B cell (primary cell): ENCODE measurements around the gene DPP10. TPM values are rescaled to one million over a fixed set of nuclear protein-coding genes. Genes with fewer than 3 reads are reported as not detected.

Experiments
- ATAC-seq: fragments of 200-7000 bp; cut with Tn5 transposase; one replicate; pipeline ENCODE4 v1.10.0; 2021; ENCODE audit warnings: low read depth, mild to moderate bottlenecking, moderate number of reproducible peaks, moderate library complexity
- CTCF ChIA-PET: fragments of 350-600 bp; sonication (Branson Sonifier 250); formaldehyde crosslinking; loops from one replicate; lab custom pipeline; 2021; ENCODE audit warnings: antibody characterized with exemption, inconsistent platforms; lab: Charles Lee
- POLR2A ChIA-PET: fragments of 350-600 bp; sonication (Branson Sonifier 250); formaldehyde crosslinking; loops from one replicate; lab custom pipeline; 2021; ENCODE audit warnings: antibody characterized with exemption; lab: Charles Lee
- DNase-seq: peaks from one replicate; pipeline ENCODE4 v3.0.0; 2013
- H2AFZ ChIP-seq: 2 replicates; pipeline ENCODE4 v1.6.1; 2012; ENCODE audit warnings: mild to moderate bottlenecking, low read depth, low read length; ENCODE audit not compliant: insufficient read depth, poor library complexity, severe bottlenecking
- H3K27ac ChIP-seq, 2 donors: 1 replicate in 1 of 2; 2 replicates in 1 of 2; pipeline ENCODE4 v1.5.1; 2012 to 2013; ENCODE audit warnings: low read length in 2 of 2, mild to moderate bottlenecking in 2 of 2, moderate library complexity in 1 of 2
- H3K27me3 ChIP-seq, 4 experiments: fragments of 200-600 bp in 1 of 4; sonication (generic) in 1 of 4; replicated peaks in 1 of 4; 1 replicate in 2 of 4; 2 replicates in 2 of 4; pipeline versions ENCODE4 v1.6.1 to v1.7.0; 2013 to 2016; ENCODE audit warnings: low read length in 3 of 4, mild to moderate bottlenecking in 2 of 4, mixed read lengths in 1 of 4, moderate library complexity in 1 of 4; ENCODE audit not compliant: insufficient read depth in 4 of 4, control insufficient read depth in 3 of 4; ENCODE audit errors: control extremely low read depth in 1 of 4
- H3K36me3 ChIP-seq, 2 experiments: replicated peaks in 1 of 2; 1 replicate in 1 of 2; 2 replicates in 1 of 2; pipeline versions ENCODE4 v1.6.1 to v1.7.1; 2013; ENCODE audit warnings: low read length in 1 of 2; ENCODE audit not compliant: insufficient read depth in 2 of 2, control insufficient read depth in 1 of 2; ENCODE audit errors: control extremely low read depth in 1 of 2, extremely low read depth in 1 of 2
- H3K4me1 ChIP-seq, 2 donors: fragments of 200-600 bp in 1 of 2; sonication (generic) in 1 of 2; 1 replicate in 1 of 2; 2 replicates in 1 of 2; pipeline versions ENCODE4 v1.5.1 to v1.6.1; 2013 to 2017; ENCODE audit warnings: low read length in 2 of 2; ENCODE audit not compliant: control insufficient read depth in 2 of 2, insufficient read depth in 2 of 2
- H3K4me2 ChIP-seq: replicated peaks from 2 replicates; pipeline ENCODE3; 2012; ENCODE audit warnings: mild to moderate bottlenecking, low read depth, low read length; ENCODE audit not compliant: poor library complexity, severe bottlenecking
- H3K4me3 ChIP-seq, 5 experiments: fragments of 200-600 bp in 1 of 5; sonication (generic) in 1 of 5; 1 replicate in 3 of 5; 2 replicates in 2 of 5; pipeline versions ENCODE4 v1.5.1 to v1.7.0; 2011 to 2016; ENCODE audit warnings: low read length in 4 of 5, mild to moderate bottlenecking in 4 of 5, low read depth in 2 of 5, control low read depth in 1 of 5, moderate library complexity in 1 of 5; ENCODE audit not compliant: insufficient read depth in 1 of 5; ENCODE audit errors: control extremely low read depth in 1 of 5, extremely low read depth in 1 of 5
- H3K79me2 ChIP-seq: fragments of 200-600 bp; sonication (generic); one replicate; pipeline ENCODE4 v1.6.0; 2016; ENCODE audit warnings: low read length; ENCODE audit not compliant: control insufficient read depth, insufficient read depth
- H3K9ac ChIP-seq: fragments of 200-600 bp; sonication (generic); 2 replicates; pipeline ENCODE4 v1.6.1; 2017; ENCODE audit warnings: mild to moderate bottlenecking, low read length, moderate library complexity
- H3K9me3 ChIP-seq, 3 donors: one replicate each; pipeline versions ENCODE4 v1.6.1 to v1.7.1; 2013; ENCODE audit warnings: low read length in 2 of 3; ENCODE audit not compliant: control insufficient read depth in 2 of 3, insufficient read depth in 1 of 3; ENCODE audit errors: control extremely low read depth in 1 of 3
- H4K20me1 ChIP-seq: 2 replicates; pipeline ENCODE4 v1.6.0; 2012; ENCODE audit warnings: mild to moderate bottlenecking, low read length; ENCODE audit not compliant: insufficient read depth, control insufficient read depth, poor library complexity, severe bottlenecking
- H3K27ac Mint-ChIP-seq: one replicate; pipeline ENCODE4 v1.8.0; 2021; ENCODE audit warnings: mixed read lengths
- H3K27me3 Mint-ChIP-seq: one replicate; pipeline ENCODE4 v1.8.0; 2021; ENCODE audit warnings: mixed read lengths
- H3K4me1 Mint-ChIP-seq: one replicate; pipeline ENCODE4 v1.8.0; 2021; ENCODE audit warnings: mixed read lengths
- H3K4me3 Mint-ChIP-seq: one replicate; pipeline ENCODE4 v1.8.0; 2021; ENCODE audit warnings: mixed read lengths
- H3K9me3 Mint-ChIP-seq: one replicate; pipeline ENCODE4 v1.8.0; 2022; ENCODE audit warnings: mixed read lengths; ENCODE audit not compliant: insufficient read depth
- EZH2 ChIP-seq: IDR thresholded peaks from 2 replicates; pipeline ENCODE4 v1.6.1; 2012; ENCODE audit warnings: borderline replicate concordance, low read depth, mild to moderate bottlenecking, moderate library complexity, low read length; ENCODE audit not compliant: insufficient read depth, poor library complexity, severe bottlenecking
- WGBS: methylation state at CpG from one replicate; pipeline ENCODE4 v1.1.5; 2013; ENCODE audit warnings: missing lambda C conversion rate; ENCODE audit not compliant: insufficient coverage; 5-methylcytosine and 5-hydroxymethylcytosine counted together
- intact Hi-C: fragments of 100-400 bp; cut with micrococcal nuclease; formaldehyde crosslinking; loops from one replicate; pipeline ENCODE4 v1.10.0; 2022
- polyA plus RNA-seq: library from polyadenylated mRNA; depleted of rRNA; stranded (reverse); fragments of >200 nt; gene quantifications from 2 replicates; pipeline ENCODE4 v1.2.3, GENCODE V29; 2012
- total RNA-seq, 2 donors: library from RNA; stranded (reverse); fragments of 120-200 nt in 1 of 2; gene quantifications; 1 replicate in 1 of 2; 2 replicates in 1 of 2; pipeline versions ENCODE4 v1.2.3 to v1.2.4, GENCODE V29; 2013 to 2022
- TF ChIP-seq, protein P1 (sequence below): fragments of 200-600 bp; IDR thresholded peaks from one replicate; pipeline ENCODE4 v1.8.0; 2022; ENCODE audit warnings: antibody characterized with exemption, mild to moderate bottlenecking

The DPP10 gene
- total and polyA plus RNA-seq, 2 donors (not counting 1 experiment from before 2014, with no cell fraction given) = not detected

DNA sequence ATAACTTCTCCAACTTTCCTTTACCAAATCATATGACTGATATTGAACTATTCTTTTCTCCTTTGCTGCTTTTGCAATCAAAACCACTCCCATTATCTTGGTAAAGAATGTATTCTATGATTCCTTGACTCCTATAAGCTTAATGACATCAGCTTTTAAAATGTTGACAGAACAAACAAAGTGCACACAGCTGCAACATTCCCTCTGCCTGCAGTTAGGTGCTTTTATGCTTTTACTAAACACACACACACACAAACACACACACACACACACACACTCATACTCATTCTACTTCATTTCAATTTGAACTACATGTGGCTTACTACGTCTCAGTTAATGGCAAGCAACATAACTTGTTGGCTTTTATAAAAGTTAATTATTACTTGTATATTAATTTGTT lies 946.6 kb downstream of the DPP10 start:
- H3K4me3 ChIP-seq = no peak overlapping the region
- CTCF ChIA-PET = no interaction called here
- no peaks in the 10 kb centered on the region for H3K4me1 Mint-ChIP-seq
- no peaks in the 10 kb centered on the region for H3K27me3 Mint-ChIP-seq
- H4K20me1 ChIP-seq = no peaks in the 10 kb centered on the region
- H3K27ac Mint-ChIP-seq = no peak overlapping the region
- H3K9me3 ChIP-seq = no peaks in the 10 kb centered on the region
- no CpG with 5 or more reads among the region's 1 CpG for WGBS
- no peak overlapping the region for H2AFZ ChIP-seq
- H3K36me3 ChIP-seq = no peaks in the 10 kb centered on the region
- H3K9me3 Mint-ChIP-seq = peaks cover 6% of the 10 kb centered on the region
- H3K9ac ChIP-seq = no peak overlapping the region
- no peak overlapping the region for H3K4me2 ChIP-seq
- no peak for ATAC-seq
- no peak overlapping the region for H3K27ac ChIP-seq
- no peaks in the 10 kb centered on the region for H3K79me2 ChIP-seq
- no peak overlapping the region for H3K4me3 Mint-ChIP-seq
- POLR2A ChIA-PET = no interaction called here
- no peaks in the 10 kb centered on the region for H3K4me1 ChIP-seq
- no peak for TF ChIP-seq EZH2
- TF ChIP-seq, protein P1, sequence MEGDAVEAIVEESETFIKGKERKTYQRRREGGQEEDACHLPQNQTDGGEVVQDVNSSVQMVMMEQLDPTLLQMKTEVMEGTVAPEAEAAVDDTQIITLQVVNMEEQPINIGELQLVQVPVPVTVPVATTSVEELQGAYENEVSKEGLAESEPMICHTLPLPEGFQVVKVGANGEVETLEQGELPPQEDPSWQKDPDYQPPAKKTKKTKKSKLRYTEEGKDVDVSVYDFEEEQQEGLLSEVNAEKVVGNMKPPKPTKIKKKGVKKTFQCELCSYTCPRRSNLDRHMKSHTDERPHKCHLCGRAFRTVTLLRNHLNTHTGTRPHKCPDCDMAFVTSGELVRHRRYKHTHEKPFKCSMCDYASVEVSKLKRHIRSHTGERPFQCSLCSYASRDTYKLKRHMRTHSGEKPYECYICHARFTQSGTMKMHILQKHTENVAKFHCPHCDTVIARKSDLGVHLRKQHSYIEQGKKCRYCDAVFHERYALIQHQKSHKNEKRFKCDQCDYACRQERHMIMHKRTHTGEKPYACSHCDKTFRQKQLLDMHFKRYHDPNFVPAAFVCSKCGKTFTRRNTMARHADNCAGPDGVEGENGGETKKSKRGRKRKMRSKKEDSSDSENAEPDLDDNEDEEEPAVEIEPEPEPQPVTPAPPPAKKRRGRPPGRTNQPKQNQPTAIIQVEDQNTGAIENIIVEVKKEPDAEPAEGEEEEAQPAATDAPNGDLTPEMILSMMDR = no peak
- DNase-seq = no peak
- no peaks in the 10 kb centered on the region for H3K27me3 ChIP-seq
- intact Hi-C loops = no loop called here

DNA sequence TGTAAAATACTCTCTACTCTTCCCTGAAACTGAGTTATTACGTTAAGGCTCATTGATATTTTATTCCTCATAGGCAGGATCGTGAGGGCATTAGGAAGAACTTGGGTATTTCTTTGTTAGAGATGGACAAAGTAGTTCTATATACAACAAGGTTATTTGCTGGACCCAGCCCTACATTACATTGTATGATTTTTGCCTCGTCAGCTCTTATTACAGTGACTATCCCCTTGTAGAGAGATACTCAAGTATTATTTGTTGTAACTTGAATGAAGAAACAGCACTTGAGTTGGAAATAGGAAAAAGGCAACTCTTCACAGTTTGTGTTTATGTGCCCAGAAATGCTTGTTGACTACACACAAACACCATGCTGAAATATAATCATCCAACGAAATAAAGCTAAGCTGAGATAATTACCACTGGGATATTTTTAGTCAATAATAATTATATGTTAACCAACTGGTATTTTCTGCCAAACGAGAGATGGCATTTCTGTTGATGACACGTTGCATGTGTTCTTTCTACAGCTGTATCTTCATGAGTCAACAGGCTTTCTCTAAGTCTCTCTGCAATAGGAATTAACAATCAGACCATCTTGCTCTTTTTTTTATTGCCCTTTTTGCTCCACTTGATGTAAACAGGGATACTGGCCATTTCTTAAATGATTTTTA lies 947.6 kb downstream of the DPP10 start:
- Mint-ChIP-seq H3K4me3 (no peak overlapping the region), H3K4me1 (no peaks in the 10 kb centered on the region), H3K9me3 (peaks cover 4% of the 10 kb centered on the region), H3K27ac (no peak overlapping the region), H3K27me3 (no peaks in the 10 kb centered on the region)
- Histone ChIP-seq H3K9ac (no peak overlapping the region), H3K9me3 (no peaks in the 10 kb centered on the region), H3K27me3 (no peaks in the 10 kb centered on the region), H2AFZ (no peak overlapping the region), H3K79me2 (no peaks in the 10 kb centered on the region), H3K27ac (no peak overlapping the region), H3K4me1 (no peaks in the 10 kb centered on the region), H3K4me2 (no peak overlapping the region), H4K20me1 (no peaks in the 10 kb centered on the region), H3K36me3 (no peaks in the 10 kb centered on the region), H3K4me3 (no peak overlapping the region)
- DNase-seq (no peak), ATAC-seq (no peak)
- TF ChIP-seq EZH2 = no peak
- TF ChIP-seq, protein P1 = no peak
- intact Hi-C loops = no loop called here
- POLR2A ChIA-PET = no interaction called here
- WGBS = 80% methylated on average over 2 of the region's 6 CpGs
- CTCF ChIA-PET = no interaction called here
